ENCODE data around the gene WDR1.

Gene WDR1

DNA sequence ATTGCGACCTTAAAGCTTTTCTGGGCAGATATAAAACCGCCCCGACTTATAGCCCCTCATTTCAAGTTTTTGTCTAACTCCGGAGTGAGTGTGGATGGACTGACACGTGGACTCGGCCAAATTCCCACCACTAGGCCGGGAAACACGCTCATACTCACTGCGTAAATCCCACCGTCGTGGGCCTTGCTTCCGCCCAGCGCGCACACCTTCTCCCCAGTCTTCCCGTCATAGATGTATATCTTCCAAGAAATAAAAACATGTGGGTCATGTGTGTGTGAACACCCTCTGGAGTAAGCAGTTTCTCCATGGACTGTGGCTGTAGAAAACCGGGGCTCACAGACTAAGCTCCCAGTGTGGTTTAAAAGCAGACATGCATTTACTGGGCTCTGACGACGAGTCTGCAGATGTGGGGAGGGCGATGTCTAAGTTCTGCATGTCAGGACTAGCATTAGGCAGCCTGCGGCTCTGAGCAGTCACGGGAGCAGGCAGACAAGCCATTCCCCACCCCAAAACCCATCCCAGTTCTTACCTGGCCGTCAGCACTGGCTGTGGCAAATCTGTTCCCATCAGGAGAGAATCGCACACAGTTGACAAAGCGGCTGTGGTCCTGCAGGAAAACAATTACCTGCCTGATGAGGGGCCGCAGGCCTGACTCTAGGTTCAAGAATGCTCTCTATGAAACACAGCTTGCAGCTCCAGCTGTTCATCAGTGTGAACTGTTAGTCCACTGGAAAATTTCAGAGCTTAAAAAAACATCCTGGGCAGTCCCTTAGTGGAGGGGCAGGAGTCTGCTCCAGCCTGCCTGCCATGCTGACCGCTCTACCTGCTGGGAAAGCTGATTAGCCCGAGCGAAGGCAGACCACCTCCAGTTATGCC, 28.2 kb downstream of the WDR1 start:
- in situ Hi-C loops (cut with MboI; ENCODE audit: low sequenced_read_pairs): no loop called here

GRCh38 chr4:10087152-10087791, 29.3 kb downstream of the WDR1 start:
- in situ Hi-C loops (cut with MboI; ENCODE audit: low sequenced_read_pairs): no loop called here

GRCh38 chr4:10086506-10087120, 30.0 kb downstream of the WDR1 start:
- in situ Hi-C loops (cut with MboI; ENCODE audit: low sequenced_read_pairs): no loop called here

DNA sequence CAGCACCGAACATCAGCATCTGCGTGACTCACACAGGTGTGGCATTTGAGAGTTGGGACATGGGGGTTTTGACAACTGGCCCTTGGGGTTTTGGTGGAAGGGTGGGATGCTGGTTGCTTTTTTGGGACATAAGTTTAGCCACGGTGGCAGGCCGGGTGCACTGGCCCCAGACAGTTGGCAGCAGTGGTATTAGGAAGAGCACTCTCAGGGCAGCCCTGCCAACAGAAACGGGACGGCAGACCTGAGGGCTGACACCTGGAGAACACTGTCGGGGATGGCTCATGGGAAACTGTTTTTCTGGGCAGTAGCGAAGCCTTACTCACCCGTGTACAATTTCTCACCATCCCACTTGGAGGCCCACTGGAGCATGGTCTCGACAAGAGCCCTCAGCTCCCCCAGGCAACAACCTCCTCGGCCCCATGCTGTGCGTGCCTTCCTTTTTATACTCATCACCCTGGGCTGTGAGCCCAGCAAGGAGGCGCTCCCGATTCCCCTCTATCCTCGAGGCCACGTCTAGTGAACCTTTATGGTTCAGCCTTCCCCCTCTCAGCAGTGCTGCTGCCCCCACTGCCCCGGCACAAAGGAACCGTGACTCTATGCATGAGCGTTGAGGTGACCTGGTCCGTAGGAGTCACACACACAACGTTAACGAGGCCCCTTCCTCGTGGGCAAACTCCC, 30.6 kb downstream of the WDR1 start:
- in situ Hi-C loops (cut with MboI; ENCODE audit: low sequenced_read_pairs): no loop called here

GRCh38 chr4:10085386-10085785, 31.2 kb downstream of the WDR1 start:
- in situ Hi-C loops (cut with MboI; ENCODE audit: low sequenced_read_pairs): no loop called here

DNA sequence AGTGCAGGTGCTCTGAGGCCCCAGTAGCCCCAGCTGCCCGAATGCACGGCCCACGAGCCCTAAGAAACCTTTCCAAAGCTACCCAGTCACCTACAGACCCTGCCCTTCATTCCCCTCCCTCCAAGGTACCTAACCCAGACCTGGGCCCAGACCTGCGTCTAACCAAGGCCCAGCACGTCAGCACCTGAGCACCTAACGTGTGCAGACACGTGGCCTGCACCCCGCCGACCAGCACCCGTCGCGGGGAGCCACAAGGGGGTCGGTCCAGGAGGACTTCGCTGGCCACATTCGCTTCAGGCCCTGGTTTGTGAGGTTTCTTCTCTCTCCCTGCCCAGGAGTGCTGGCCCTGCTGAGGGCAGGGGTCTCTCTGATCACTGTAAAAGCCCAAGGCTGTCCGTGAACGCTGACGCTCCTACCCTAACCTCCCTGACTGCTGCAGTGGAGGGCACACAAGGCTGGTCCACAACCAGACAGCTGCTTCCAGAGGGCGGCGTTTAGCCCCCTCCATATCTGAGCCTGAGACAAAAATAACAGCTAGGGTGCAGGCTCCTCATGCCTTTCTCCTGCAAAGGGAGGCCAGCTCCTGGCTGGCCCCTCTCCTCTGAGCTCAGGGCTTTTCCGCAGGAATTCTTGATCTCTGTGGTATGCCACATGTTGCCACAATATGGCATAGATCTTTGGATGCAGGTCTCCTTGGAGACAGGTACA, 31.8 kb downstream of the WDR1 start:
- in situ Hi-C loops (cut with MboI; ENCODE audit: low sequenced_read_pairs): no loop called here

- in situ Hi-C loops (cut with MboI; ENCODE audit: low sequenced_read_pairs): no loop called here
These were observed 32.5 kb downstream of the WDR1 start for GRCh38 chr4:10083861-10084641.

GRCh38 chr4:10083331-10083771, 33.2 kb downstream of the WDR1 start:
- in situ Hi-C loops (cut with MboI; ENCODE audit: low sequenced_read_pairs): no loop called here

DNA sequence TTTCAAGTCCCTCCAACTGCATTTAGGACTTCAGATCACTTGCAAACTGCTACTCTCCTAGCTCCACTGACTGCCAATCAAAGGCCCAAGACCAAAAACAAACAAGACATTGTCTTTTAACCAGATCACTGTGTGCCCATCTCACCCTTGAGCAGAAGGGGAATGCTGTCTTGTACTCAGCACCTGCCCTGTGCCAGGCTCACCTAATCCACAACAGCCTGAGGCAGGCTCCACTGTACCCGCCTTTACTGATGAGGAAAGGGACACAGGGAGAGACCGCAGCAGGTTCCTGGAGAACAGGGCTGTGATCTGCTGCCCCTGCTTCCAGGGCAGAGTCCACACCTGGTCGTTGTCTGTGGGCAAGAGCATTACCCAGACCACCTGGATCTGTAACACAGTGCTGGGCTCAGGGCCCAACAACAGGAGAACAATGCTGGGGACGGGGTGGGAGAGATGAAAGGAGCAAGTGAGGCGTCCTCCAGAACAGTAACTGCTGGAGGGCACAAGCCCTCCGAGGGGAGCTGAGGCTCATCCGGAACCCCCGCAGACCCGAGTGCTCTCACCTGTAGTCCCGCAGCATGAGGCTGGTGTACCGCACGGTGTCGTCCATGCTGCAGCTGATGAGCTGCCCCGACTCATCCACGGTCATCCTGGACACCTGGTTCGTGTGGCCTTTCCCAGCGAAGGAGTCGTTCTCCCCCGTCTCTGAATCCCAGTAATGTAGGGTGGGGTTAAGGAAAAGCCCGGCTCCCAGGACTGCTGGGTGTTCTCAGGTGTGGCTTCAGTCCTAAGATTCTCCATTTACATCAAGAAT, 33.9 kb downstream of the WDR1 start:
- in situ Hi-C loops (cut with MboI; ENCODE audit: low sequenced_read_pairs): no loop called here

DNA sequence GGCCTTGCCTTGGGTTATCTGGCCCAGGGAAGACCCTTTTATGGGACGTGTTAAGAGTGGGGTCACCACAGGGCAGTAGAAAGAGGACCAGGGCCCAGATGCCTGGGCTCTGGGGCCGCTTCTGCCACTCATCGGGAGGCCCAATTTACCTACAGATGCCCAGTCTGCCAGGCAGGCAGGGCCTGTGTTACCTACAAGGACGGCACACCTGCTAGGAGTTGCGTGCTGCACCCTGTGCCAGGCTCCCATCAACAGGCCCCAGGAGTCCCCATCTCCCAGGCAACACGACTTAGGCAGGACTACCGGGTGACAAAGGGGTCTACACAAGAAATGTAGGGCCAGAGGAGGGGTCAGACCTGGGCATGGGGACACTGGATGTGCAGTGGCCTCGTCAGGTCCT, 34.6 kb downstream of the WDR1 start:
- in situ Hi-C loops (cut with MboI; ENCODE audit: low sequenced_read_pairs): no loop called here

GRCh38 chr4:10081218-10081606, 35.4 kb downstream of the WDR1 start:
- in situ Hi-C loops (cut with MboI; ENCODE audit: low sequenced_read_pairs): no loop called here

GRCh38 chr4:10080589-10081217, 35.9 kb downstream of the WDR1 start:
- in situ Hi-C loops (cut with MboI; ENCODE audit: low sequenced_read_pairs): no loop called here

- in situ Hi-C loops (cut with MboI; ENCODE audit: low sequenced_read_pairs): no loop called here
These were observed 36.5 kb downstream of the WDR1 start for GRCh38 chr4:10079912-10080588.

- in situ Hi-C loops (cut with MboI; ENCODE audit: low sequenced_read_pairs): no loop called here
These were observed 37.3 kb downstream of the WDR1 start for GRCh38 chr4:10079256-10079655.

DNA sequence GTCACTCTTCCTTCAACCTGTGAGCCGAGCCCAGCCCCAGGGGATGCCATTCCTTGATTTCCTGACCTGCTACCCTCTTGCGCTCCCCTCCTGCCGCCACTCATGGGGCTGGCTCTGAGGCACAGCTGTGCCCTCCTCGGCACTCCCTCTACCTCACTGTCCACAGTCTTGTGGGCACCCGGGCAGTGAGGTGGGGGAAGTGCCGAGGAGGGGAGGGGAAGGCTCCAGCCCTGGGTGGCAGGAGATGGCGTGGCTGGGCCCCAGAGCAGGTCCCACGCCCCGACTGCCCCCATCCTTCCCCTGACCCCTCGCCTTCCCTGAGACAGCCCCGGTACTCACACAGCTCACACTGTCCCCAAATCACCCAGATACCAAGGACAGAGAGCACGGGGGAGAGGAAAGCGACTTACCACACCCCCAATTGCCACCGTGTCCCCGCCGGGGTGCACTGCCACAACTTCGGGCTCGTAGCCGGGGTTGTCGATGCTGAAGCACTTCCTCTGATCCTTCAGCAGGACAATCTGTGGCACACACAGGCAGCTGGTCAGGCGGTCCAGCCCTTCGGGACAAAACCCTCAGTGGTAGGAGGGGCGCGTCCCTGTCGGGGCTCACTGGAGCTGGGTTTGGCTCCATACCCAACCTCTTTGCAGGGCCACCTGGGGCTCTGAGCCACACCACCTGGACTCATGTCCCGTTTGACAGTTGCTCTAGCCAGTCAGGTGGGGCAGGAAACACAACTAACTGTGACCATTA, 37.9 kb downstream of the WDR1 start:
- in situ Hi-C loops (cut with MboI; ENCODE audit: low sequenced_read_pairs): no loop called here

DNA sequence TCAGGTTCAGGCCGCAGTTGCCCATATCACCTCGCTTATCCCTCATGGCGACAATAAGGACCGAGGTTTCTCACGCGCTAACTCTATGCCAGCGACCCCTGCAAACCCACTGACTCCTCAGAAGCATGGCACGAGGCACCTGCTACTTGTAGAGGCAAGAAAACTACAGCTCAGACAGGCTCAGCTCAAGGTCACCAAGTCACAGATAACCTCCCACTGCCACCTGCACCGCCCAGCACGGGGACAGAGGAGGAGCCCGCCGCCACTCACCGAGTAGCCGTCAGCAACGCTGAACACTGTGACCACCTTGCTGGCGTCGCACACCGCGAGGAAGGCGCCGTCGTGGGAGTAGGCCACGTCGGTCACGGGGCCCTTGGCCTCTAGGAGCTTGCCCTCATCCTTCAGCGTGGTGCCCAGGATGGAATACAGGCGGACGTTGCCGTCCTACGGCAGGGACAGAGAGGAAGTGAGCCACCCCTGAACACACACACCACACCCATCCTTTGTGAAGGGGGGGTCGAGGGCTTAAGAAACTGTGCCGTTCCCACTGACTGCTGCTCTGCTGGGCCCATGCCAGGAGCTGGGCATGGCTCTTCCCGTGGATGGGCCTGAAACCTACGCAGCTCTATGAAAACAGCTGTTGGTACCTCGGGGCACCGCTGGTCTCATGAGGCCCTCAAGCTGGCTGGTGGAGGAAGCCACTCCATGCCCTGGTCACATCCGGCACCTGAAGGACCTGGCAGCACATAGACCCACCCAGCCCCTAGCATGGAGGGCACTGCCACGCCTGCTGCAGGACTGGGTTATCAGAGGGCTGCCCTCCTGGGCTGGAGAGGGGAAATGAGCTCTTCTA, 38.9 kb downstream of the WDR1 start:
- in situ Hi-C loops (cut with MboI; ENCODE audit: low sequenced_read_pairs): no loop called here
